D721Med (cell line): ENCODE data around the gene PDE3A.

Source experiments
- DNase-seq: peaks from one replicate; pipeline ENCODE4 v3.0.0; 2011; ENCODE audit warnings: low spot score; ENCODE audit not compliant: insufficient read length
- FAIRE-seq: peaks from 2 replicates; lab custom pipeline; 2011; peaks lifted over from hg19 to GRCh38; lab: Jason Lieb, UNC
- CTCF ChIP-seq: IDR thresholded peaks from 2 replicates; pipeline ENCODE4 v1.5.1; 2012; ENCODE audit warnings: mild to moderate bottlenecking, control low read depth; ENCODE audit not compliant: insufficient read depth; ENCODE audit errors: missing control alignments

The PDE3A gene

GRCh38 chr12:20421421-20421820, 53.1 kb downstream of the PDE3A start:
- no peak for DNase-seq
- FAIRE-seq: no peak
- TF ChIP-seq CTCF: no peak

DNA sequence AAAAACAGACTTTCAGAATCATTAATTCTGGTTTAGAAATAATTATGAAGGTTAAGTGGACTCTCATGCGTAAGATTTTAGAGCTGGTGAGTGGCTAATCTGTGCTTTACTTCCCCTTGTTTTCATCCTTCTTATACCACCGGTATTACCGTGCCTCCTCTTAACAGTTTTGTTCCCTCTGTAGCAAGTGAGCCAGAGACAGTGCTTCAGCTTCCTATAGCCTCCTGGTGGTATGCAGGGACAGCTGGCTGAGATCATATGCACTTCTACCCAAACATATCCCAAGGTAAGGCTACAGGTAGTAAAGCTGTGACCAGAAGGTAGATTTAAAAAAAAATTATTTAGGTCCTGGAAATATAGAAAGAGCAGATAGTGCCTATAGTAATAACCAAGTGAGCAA, 55.2 kb downstream of the PDE3A start:
- FAIRE-seq (no peak), DNase-seq (no peak)
- TF ChIP-seq CTCF: no peak

DNA sequence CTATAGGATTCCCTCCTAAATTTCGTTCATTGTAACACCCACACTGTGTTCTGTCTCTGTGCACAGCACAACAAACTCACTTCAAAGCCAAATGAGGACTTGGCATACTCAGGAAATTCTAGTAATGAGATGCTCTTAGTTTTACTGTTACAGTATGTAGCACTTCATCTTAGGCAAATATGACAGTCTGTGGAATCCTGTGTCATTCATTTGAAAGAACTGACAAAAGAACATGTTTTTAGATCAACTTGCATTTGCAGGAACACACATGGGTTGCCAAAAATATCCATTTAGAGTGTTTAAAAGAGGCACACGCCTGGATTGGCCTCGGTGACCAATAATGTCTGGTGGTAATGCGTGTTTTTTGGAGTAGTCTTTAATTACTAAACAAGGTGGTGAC, 56.5 kb downstream of the PDE3A start:
- FAIRE-seq: no peak
- TF ChIP-seq CTCF: no peak
- no peak for DNase-seq

DNA sequence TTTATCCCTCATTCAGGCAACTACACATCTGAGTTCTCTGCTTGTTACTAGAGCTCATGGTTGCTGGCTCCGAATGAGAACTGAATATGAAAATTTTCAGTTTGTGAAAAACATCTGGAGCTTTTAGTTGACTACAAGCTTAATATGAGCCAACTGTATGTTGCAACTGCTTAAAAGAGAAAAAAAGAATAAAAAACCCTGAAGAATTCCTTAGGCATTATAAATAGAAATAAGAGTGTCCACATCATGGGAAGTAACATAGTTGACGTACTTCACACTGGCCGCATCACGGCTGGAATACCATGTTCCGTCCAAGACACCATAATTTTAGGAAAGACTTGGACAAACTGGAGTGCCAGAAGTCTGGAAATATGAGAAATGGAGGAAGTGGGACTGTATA, 57.9 kb downstream of the PDE3A start:
- TF ChIP-seq CTCF: no peak
- FAIRE-seq: no peak
- no peak for DNase-seq

- no peak for DNase-seq
- no peak for FAIRE-seq
- TF ChIP-seq CTCF: no peak
Observed at GRCh38 chr12:20426957-20427356, 58.6 kb downstream of the PDE3A start.

- no peak for TF ChIP-seq CTCF
- FAIRE-seq: no peak
- DNase-seq: no peak
Observed at GRCh38 chr12:20429852-20430251, 61.5 kb downstream of the PDE3A start.

- no peak for FAIRE-seq
- TF ChIP-seq CTCF: no peak
Observed at GRCh38 chr12:20432290-20432689, 64.0 kb downstream of the PDE3A start.

More at GRCh38 chr12:20432290-20432689, 64.0 kb downstream of the PDE3A start:
- no peak for DNase-seq
